Smooth muscle cell (in vitro differentiated cells): ENCODE data around the gene SON. TPM values are rescaled to one million over a fixed set of nuclear protein-coding genes. Genes with fewer than 3 reads are reported as not detected.

ENCODE experiments used
- DNase-seq: peaks from one replicate; lab custom pipeline; 2025; ENCODE audit not compliant: unreplicated experiment; lab: John Stamatoyannopoulos, UW
- H2AFZ ChIP-seq: fragments of 200-600 bp; sonication (generic); 2 replicates; pipeline ENCODE4 v1.6.0; 2016; ENCODE audit warnings: antibody characterized with exemption, low read depth, mild to moderate bottlenecking
- H3F3A ChIP-seq: fragments of 200-600 bp; sonication (generic); 2 replicates; pipeline ENCODE4 v1.6.0; 2017; ENCODE audit warnings: antibody characterized with exemption, low read depth
- H3K27ac ChIP-seq: fragments of 200-600 bp; sonication (generic); 2 replicates; pipeline ENCODE4 v1.5.1; 2016; ENCODE audit warnings: low read depth, mild to moderate bottlenecking
- H3K27me3 ChIP-seq: fragments of 200-600 bp; sonication (generic); 2 replicates; pipeline ENCODE4 v1.6.1; 2016; ENCODE audit warnings: low read depth, mild to moderate bottlenecking
- H3K36me3 ChIP-seq: fragments of 200-600 bp; sonication (generic); 2 replicates; pipeline ENCODE4 v1.5.1; 2016; ENCODE audit warnings: low read depth
- H3K4me1 ChIP-seq: fragments of 200-600 bp; sonication (generic); 2 replicates; pipeline ENCODE4 v1.5.1; 2016; ENCODE audit warnings: low read depth
- H3K4me2 ChIP-seq: fragments of 200-600 bp; sonication (generic); 2 replicates; pipeline ENCODE4 v1.6.0; 2016; ENCODE audit warnings: mild to moderate bottlenecking
- H3K4me3 ChIP-seq: fragments of 200-600 bp; sonication (generic); 2 replicates; pipeline ENCODE4 v1.5.1; 2016; ENCODE audit warnings: mild to moderate bottlenecking
- H3K79me2 ChIP-seq: fragments of 200-600 bp; sonication (generic); 2 replicates; pipeline ENCODE4 v1.6.0; 2016; ENCODE audit warnings: low read depth, mild to moderate bottlenecking
- H3K9ac ChIP-seq: fragments of 200-600 bp; sonication (generic); 2 replicates; pipeline ENCODE4 v1.6.0; 2016; ENCODE audit warnings: low read depth
- H3K9me3 ChIP-seq: fragments of 200-600 bp; sonication (generic); replicated peaks from 2 replicates; pipeline ENCODE4 v1.5.1; 2016; ENCODE audit warnings: low read depth
- H4K20me1 ChIP-seq: fragments of 200-600 bp; sonication (generic); 2 replicates; pipeline ENCODE4 v1.6.0; 2016; ENCODE audit warnings: low read depth
- WGBS: methylation state at CpG from one replicate; pipeline ENCODE4 v1.1.7; 2016; ENCODE audit warnings: low lambda C conversion rate; 5-methylcytosine and 5-hydroxymethylcytosine counted together
- polyA plus RNA-seq: library from polyadenylated mRNA; unstranded; fragments of >200 nt; fragmentation: Nextera tagmentation; extraction: Ambion mirVana; gene quantifications from 2 replicates; pipeline ENCODE4 v1.2.1, GENCODE V29; 2016
- total RNA-seq: library from RNA; depleted of rRNA; stranded (reverse); fragments of >200 nt; gene quantifications from 2 replicates; pipeline ENCODE4 v1.2.3, GENCODE V29; 2014
- TF ChIP-seq, protein P1 (sequence below): fragments of 200-600 bp; sonication (generic); IDR thresholded peaks from 2 replicates; pipeline ENCODE4 v1.5.1; 2017; ENCODE audit warnings: borderline replicate concordance, mild to moderate bottlenecking, antibody characterized with exemption; ENCODE audit not compliant: insufficient read depth, poor library complexity, severe bottlenecking

The SON gene, protein sequence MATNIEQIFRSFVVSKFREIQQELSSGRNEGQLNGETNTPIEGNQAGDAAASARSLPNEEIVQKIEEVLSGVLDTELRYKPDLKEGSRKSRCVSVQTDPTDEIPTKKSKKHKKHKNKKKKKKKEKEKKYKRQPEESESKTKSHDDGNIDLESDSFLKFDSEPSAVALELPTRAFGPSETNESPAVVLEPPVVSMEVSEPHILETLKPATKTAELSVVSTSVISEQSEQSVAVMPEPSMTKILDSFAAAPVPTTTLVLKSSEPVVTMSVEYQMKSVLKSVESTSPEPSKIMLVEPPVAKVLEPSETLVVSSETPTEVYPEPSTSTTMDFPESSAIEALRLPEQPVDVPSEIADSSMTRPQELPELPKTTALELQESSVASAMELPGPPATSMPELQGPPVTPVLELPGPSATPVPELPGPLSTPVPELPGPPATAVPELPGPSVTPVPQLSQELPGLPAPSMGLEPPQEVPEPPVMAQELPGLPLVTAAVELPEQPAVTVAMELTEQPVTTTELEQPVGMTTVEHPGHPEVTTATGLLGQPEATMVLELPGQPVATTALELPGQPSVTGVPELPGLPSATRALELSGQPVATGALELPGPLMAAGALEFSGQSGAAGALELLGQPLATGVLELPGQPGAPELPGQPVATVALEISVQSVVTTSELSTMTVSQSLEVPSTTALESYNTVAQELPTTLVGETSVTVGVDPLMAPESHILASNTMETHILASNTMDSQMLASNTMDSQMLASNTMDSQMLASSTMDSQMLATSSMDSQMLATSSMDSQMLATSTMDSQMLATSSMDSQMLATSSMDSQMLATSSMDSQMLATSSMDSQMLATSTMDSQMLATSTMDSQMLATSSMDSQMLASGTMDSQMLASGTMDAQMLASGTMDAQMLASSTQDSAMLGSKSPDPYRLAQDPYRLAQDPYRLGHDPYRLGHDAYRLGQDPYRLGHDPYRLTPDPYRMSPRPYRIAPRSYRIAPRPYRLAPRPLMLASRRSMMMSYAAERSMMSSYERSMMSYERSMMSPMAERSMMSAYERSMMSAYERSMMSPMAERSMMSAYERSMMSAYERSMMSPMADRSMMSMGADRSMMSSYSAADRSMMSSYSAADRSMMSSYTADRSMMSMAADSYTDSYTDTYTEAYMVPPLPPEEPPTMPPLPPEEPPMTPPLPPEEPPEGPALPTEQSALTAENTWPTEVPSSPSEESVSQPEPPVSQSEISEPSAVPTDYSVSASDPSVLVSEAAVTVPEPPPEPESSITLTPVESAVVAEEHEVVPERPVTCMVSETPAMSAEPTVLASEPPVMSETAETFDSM (N-terminal part only)
- 164 and 304 TPM in 2 replicates for total RNA-seq
- 286 and 404 TPM in 2 replicates for polyA plus RNA-seq

DNA sequence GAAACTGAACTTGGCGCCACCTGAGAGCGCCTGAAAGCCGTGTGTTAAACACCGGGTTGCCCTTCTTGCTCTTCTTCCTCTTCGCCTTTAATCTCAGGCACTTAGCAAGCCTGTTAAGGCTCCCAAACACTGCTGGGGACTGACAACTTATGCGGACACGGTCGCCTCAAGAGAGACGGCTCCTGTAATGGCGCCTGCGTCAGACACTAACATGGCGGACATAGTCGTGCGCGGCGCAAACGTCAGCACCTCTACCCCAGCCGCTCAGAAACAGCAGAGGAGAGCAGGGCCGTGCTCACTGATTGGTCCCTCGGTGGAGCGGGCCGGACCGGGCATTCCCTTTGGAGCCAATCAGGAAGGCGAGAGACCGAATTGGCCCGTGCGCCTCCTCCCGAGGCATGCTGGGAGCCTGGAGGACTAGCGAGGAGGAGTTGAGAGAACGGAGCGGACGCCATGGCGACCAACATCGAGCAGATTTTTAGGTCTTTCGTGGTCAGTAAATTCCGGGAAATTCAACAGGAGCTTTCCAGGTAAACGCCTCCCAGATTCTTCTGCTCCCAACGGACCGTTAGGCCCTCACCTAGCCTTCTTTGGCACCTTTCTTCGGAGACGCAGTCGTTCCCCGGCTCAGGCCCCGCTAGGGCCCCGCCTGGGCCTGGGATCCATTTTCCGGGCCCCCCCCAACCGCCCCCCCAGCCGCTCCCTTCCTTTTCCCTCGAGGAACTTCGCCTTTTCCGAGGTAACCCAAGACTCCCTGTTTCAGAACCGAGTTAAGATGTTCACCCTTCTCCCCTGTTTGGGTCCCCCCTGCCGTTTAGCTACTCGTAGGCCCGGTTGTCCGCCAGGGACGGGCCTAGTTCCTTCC lies at the start of gene SON:
Gene SON, plus strand, starts transcription at position 399 of the 865 bp plus-strand sequence. Its CDS starts 55 bp downstream, at position 454.
- Histone ChIP-seq H3K4me2 (peak within 1 kb of the TSS; percentile 99), H3K36me3 (no peaks in the 10 kb centered on the region), H3K4me3 (peak within 1 kb of the TSS; percentile 99), H3K4me1 (peaks cover 32% of the 10 kb centered on the region), H3K79me2 (peaks cover 79% of the 10 kb centered on the region), H3K27ac (peak within 1 kb of the TSS; percentile 100), H2AFZ (peak within 1 kb of the TSS; percentile 87), H3F3A (peaks cover 20% of the 10 kb centered on the region), H4K20me1 (peaks cover 46% of the 10 kb centered on the region), H3K9ac (peak within 1 kb of the TSS; percentile 99), H3K9me3 (no peaks in the 10 kb centered on the region), H3K27me3 (no peaks in the 10 kb centered on the region)
- peak; percentile 86 for DNase-seq
- WGBS, result under 1% methylated on average over 49 of the region's 57 CpGs
- TF ChIP-seq, protein P1, sequence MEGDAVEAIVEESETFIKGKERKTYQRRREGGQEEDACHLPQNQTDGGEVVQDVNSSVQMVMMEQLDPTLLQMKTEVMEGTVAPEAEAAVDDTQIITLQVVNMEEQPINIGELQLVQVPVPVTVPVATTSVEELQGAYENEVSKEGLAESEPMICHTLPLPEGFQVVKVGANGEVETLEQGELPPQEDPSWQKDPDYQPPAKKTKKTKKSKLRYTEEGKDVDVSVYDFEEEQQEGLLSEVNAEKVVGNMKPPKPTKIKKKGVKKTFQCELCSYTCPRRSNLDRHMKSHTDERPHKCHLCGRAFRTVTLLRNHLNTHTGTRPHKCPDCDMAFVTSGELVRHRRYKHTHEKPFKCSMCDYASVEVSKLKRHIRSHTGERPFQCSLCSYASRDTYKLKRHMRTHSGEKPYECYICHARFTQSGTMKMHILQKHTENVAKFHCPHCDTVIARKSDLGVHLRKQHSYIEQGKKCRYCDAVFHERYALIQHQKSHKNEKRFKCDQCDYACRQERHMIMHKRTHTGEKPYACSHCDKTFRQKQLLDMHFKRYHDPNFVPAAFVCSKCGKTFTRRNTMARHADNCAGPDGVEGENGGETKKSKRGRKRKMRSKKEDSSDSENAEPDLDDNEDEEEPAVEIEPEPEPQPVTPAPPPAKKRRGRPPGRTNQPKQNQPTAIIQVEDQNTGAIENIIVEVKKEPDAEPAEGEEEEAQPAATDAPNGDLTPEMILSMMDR, result no peak

DNA sequence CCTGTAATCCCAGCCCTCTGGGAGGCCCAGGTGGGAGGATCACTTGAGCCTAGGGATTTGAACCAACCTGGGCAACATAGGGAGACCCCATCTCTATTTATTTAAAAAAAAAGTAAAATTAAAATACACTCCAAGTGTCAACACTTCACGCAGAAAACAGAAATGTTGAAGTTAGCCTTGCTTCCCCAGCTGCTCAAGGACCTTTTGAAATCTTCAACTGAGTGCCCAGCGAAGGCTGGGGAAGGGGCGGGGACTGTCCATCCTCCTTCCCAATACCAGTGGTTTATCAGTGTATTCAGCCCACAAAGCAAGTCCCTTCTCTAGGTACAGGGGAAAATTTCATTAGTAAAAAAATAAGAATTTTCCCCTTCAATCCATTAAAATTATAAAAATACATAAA lies 49.1 kb upstream of the SON start:
- H2AFZ ChIP-seq, result no peak overlapping the region
- WGBS, result 95% methylated on average over 3 of the region's 3 CpGs
- H3K36me3 ChIP-seq, result no peaks in the 10 kb centered on the region
- no peak overlapping the region for H3K27ac ChIP-seq
- no peak for DNase-seq
- no peak overlapping the region for H3K4me2 ChIP-seq
- peaks cover 5% of the 10 kb centered on the region for H3K4me1 ChIP-seq
- H3K9ac ChIP-seq, result no peak overlapping the region
- TF ChIP-seq, protein P1, result no peak
- H3K4me3 ChIP-seq, result no peak overlapping the region
- H3K9me3 ChIP-seq, result no peaks in the 10 kb centered on the region
- no peaks in the 10 kb centered on the region for H4K20me1 ChIP-seq
- no peaks in the 10 kb centered on the region for H3F3A ChIP-seq
- H3K79me2 ChIP-seq, result no peaks in the 10 kb centered on the region
- H3K27me3 ChIP-seq, result no peaks in the 10 kb centered on the region

DNA sequence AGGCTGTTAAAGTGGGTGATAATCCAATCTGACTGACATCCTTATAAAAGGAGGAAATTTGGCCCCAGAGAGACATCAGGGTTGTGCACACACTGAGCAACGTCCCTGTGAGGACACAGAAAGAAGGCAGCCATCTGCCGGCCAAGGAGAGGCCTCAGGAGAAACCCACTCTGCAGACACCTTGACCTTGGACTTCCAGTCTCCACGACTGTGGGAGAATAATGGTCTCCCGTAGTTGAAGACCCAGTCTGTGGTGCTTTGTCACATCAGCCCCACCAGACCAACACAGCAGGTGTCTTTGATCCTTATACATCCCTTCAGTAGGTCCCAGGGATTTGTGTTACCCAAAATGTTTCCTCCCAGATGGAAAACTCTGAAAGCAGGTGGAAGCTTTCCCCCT lies 47.1 kb upstream of the SON start:
- H3K4me1 ChIP-seq, result peaks cover 3% of the 10 kb centered on the region
- H3K36me3 ChIP-seq, result no peaks in the 10 kb centered on the region
- H3K9ac ChIP-seq, result no peak overlapping the region
- no peak overlapping the region for H3K27ac ChIP-seq
- no peak overlapping the region for H3K4me3 ChIP-seq
- H2AFZ ChIP-seq, result no peak overlapping the region
- no peaks in the 10 kb centered on the region for H3K9me3 ChIP-seq
- DNase-seq, result no peak
- TF ChIP-seq, protein P1, result no peak
- WGBS, result 72% methylated on average over 4 of the region's 4 CpGs
- no peak overlapping the region for H3K4me2 ChIP-seq
- H3K79me2 ChIP-seq, result no peaks in the 10 kb centered on the region
- no peaks in the 10 kb centered on the region for H4K20me1 ChIP-seq
- H3F3A ChIP-seq, result no peaks in the 10 kb centered on the region
- no peaks in the 10 kb centered on the region for H3K27me3 ChIP-seq
